ENCODE data around the gene L2HGDH.

- TF ChIP-seq CTCF (IDR thresholded peaks at IDR 0.05), result no peak
- no peak for TF ChIP-seq POLR2A (IDR thresholded peaks at IDR 0.05)
Observed at GRCh38 chr14:50213795-50214194, 98.2 kb downstream of the L2HGDH start.
